ENCODE measurements around the gene ARID1B. TPM values are rescaled to one million over a fixed set of nuclear protein-coding genes. Genes with fewer than 3 reads are reported as not detected.
A peak's percentile ranks its signal among the peaks of the same experiment; 100 is the strongest.

Gene ARID1B
- total and polyA plus RNA-seq, 2 of the 13 experiments (the other 11 are each of a cell fraction or from before 2014, with no cell fraction given), result 20.1 to 32.6 TPM

- TF ChIP-seq, protein P1, sequence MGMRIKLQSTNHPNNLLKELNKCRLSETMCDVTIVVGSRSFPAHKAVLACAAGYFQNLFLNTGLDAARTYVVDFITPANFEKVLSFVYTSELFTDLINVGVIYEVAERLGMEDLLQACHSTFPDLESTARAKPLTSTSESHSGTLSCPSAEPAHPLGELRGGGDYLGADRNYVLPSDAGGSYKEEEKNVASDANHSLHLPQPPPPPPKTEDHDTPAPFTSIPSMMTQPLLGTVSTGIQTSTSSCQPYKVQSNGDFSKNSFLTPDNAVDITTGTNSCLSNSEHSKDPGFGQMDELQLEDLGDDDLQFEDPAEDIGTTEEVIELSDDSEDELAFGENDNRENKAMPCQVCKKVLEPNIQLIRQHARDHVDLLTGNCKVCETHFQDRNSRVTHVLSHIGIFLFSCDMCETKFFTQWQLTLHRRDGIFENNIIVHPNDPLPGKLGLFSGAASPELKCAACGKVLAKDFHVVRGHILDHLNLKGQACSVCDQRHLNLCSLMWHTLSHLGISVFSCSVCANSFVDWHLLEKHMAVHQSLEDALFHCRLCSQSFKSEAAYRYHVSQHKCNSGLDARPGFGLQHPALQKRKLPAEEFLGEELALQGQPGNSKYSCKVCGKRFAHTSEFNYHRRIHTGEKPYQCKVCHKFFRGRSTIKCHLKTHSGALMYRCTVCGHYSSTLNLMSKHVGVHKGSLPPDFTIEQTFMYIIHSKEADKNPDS (CRISPR knock-in tag; IDR thresholded peaks at IDR 0.05), result no peak
- TF ChIP-seq TRAFD1 (CRISPR knock-in tag; IDR thresholded peaks at IDR 0.05; ENCODE audit: borderline replicate concordance) (0 out of 2 replicates have a peak, but pooled peaks have one; percentile 42), ZNF280D (CRISPR knock-in tag; IDR thresholded peaks at IDR 0.05) (no peak), ZFP37 (CRISPR knock-in tag; IDR thresholded peaks at IDR 0.05; ENCODE audit: borderline replicate concordance) (peak; percentile 91), RNF2 (conservative IDR thresholded peaks at IDR 0.05; ENCODE audit: low read depth) (peak; percentile 58; the same call in 1 of the 2 replicates), TFE3 (CRISPR knock-in tag; IDR thresholded peaks at IDR 0.05) (no peak; the same call in 1 of the 2 replicates), ZNF367 (CRISPR knock-in tag; IDR thresholded peaks at IDR 0.05; ENCODE audit: borderline replicate concordance) (peak; percentile 22; the same call in 1 of the 2 replicates), SAP130 (CRISPR knock-in tag; IDR thresholded peaks at IDR 0.05; ENCODE audit: low read depth) (peak; percentile 84), STAG1 (CRISPR knock-in tag; IDR thresholded peaks at IDR 0.05) (peak; percentile 51; the same call in 1 of the 2 replicates), KAT2B (IDR thresholded peaks at IDR 0.05; ENCODE audit: borderline replicate concordance, low read depth, low read length) (no peak)
- TF ChIP-seq, protein P2, sequence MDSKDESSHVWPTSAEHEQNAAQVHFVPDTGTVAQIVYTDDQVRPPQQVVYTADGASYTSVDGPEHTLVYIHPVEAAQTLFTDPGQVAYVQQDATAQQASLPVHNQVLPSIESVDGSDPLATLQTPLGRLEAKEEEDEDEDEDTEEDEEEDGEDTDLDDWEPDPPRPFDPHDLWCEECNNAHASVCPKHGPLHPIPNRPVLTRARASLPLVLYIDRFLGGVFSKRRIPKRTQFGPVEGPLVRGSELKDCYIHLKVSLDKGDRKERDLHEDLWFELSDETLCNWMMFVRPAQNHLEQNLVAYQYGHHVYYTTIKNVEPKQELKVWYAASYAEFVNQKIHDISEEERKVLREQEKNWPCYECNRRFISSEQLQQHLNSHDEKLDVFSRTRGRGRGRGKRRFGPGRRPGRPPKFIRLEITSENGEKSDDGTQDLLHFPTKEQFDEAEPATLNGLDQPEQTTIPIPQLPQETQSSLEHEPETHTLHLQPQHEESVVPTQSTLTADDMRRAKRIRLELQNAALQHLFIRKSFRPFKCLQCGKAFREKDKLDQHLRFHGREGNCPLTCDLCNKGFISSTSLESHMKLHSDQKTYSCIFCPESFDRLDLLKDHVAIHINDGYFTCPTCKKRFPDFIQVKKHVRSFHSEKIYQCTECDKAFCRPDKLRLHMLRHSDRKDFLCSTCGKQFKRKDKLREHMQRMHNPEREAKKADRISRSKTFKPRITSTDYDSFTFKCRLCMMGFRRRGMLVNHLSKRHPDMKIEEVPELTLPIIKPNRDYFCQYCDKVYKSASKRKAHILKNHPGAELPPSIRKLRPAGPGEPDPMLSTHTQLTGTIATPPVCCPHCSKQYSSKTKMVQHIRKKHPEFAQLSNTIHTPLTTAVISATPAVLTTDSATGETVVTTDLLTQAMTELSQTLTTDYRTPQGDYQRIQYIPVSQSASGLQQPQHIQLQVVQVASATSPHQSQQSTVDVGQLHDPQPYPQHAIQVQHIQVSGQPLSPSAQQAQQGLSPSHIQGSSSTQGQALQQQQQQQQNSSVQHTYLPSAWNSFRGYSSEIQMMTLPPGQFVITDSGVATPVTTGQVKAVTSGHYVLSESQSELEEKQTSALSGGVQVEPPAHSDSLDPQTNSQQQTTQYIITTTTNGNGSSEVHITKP (CRISPR knock-in tag; IDR thresholded peaks at IDR 0.05; ENCODE audit: low read depth), result 0 out of 2 replicates have a peak, but pooled peaks have one; percentile 18
- TF ChIP-seq, protein P3, sequence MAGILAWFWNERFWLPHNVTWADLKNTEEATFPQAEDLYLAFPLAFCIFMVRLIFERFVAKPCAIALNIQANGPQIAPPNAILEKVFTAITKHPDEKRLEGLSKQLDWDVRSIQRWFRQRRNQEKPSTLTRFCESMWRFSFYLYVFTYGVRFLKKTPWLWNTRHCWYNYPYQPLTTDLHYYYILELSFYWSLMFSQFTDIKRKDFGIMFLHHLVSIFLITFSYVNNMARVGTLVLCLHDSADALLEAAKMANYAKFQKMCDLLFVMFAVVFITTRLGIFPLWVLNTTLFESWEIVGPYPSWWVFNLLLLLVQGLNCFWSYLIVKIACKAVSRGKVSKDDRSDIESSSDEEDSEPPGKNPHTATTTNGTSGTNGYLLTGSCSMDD (CRISPR knock-in tag; IDR thresholded peaks at IDR 0.05), result peak; percentile 53
Measured at GRCh38 chr6:157021344-157021992, 244.3 kb downstream of the ARID1B start (continued).
